NCI-H748 (cell line): ENCODE data around the gene TNP2.
"Not testable (repeated sequence)": the region's sequence is repeated elsewhere in the genome, so short reads cannot be mapped to it uniquely, and the experiment has no call there.

Source experiments
- DNase-seq: peaks from one replicate; lab custom pipeline; 2025; ENCODE audit not compliant: unreplicated experiment; lab: John Stamatoyannopoulos, UW

Gene TNP2

DNA sequence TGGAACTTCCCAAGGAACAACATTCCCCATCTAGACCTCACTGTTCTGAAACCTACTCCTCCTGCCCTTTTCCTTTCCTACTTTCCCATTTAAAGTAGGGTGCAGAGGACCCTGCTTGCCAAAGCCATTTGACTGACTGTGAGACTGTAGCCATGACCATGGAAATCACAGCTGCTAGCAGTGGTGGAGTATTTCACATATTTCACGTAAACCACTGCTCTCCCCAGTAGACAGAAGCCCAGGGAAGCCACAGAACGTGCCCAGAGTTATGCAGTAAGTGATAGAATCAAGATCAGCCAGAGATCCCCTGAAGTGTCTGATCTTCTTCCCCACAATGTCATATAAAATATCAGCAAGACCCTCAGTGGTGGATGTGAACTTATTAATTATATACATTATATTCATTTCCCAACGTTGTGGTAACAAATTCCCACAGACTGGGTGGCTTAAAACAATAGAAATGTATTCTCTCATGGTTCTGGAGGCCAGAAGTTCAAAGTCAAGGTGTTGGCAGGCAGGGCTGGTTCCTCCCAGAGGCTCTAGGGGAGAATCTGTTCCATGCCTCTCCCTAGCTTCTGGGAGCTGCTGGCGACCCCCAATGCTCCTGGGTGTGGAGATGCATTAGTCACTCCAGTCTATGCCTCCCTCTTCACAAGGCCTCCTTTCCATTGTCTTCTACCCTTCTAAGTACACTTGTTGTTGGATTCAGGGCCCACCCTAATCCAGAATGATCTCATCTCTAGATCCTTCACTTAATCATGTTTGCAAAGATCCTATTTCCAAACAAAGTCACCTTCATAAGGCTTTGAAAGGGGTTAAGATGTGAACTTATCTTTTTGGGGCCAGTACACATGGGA, 32.7 kb upstream of the TNP2 start:
- DNase-seq: no peak

GRCh38 chr16:11300560-11300892, 31.4 kb upstream of the TNP2 start:
- no peak for DNase-seq

DNA sequence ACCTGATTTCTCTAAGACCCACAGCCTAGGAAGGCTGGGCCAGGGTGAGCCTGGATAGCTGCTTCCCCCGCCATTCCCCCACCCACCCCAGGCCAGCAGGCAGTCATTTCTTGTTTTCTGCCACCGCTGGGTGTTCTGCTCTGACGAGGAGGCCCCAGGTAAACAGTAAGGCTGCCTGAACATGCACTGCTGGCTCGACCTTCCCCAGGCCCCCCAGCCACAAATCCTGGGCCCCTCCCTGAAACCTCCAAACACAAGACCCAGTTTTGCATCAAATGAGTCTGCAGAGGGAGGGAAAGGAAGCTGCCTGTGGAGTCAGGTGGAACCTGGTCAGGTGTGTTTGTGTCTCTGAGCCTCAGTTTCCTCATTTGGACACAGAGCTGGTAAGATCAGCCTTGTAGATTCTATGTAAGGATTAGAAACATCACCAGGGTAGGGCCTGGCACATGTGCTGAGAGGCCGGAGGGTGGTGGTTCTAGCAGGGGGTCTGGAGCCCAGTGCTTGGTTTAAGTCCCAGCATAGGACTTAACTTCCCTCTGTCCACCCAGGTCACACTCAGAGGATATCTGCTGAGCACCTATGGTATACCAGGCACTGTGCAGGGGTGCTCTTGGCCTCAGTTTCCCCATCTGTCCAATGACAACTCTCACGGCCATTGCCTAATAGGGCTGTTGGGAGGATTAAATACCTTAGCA, 30.9 kb upstream of the TNP2 start:
- no peak for DNase-seq

DNA sequence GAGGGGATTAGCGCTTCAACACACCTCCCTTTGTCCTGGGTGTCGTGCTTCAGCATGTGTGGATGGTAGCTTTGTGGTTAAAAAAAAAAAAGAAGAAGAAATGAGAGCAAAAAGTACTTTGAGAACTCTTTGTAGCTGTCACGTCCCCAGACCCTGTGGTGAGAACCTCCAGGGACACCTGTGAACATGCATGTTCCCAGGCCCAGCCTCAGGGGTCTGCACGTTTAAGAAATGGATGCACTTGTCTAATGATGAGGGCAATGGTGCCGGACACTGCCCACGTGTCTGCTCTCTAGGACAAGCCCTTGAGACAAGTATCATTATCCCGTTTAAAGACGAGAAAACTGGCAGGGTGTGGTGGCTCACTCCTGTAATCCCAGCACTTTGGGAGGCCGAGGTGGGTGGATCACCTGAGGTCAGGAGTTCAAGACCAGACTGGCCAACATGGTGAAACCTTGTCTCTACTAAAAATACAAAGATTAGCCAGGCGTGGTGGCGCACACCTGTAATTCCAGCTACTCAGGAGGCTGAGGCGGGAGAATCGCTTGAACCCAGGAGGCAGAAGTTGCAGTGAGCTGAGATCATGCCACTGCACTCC, 29.9 kb upstream of the TNP2 start:
- DNase-seq: not testable (repeated sequence)

DNA sequence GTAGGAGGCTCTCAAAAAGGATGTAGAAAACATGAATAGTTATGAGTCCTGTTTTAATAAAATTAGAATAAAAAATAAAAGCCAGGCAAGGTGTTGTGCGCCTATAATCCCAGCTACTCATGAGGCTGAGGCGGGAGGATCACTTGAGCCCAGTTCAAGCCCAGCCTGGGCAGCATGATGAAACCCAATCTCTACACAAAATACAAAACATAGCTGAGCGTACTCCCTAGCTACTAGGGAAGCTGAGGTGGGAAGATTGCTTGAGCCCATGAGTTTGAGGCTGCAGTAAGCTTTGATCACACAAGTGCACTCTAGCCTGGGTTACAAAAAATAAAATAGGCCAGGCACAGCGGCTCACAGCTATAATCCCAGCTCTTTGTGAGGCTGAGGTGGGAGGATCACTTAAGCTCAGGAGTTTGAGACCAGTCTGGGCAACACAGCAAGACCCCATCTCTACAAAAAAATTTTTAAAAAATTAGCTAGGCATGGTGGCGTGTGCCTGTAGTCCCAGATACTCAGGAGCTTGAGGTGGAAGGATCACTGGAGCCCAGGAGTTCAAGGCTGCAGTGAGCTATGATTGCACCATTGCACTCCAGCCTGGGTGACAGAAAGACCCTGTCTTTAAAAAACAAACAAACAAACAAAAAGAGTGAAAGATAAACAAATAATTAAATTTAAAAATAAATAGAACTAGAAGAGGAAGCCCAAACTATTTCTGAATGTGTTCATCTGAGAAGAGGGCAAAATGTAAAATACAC, 29.2 kb upstream of the TNP2 start:
- no peak for DNase-seq

- peak; percentile 20 for DNase-seq
Measured at GRCh38 chr16:11297492-11298142, 28.5 kb upstream of the TNP2 start.

GRCh38 chr16:11296706-11297491, 27.8 kb upstream of the TNP2 start:
- no peak for DNase-seq

GRCh38 chr16:11296351-11296705, 27.2 kb upstream of the TNP2 start:
- no peak for DNase-seq

- no peak for DNase-seq
Measured at GRCh38 chr16:11295672-11296071, 26.5 kb upstream of the TNP2 start.

- no peak for DNase-seq
Measured at GRCh38 chr16:11292076-11292748, 23.1 kb upstream of the TNP2 start.

GRCh38 chr16:11291091-11291703, 22.1 kb upstream of the TNP2 start:
- DNase-seq: no peak

GRCh38 chr16:11290102-11290893, 21.2 kb upstream of the TNP2 start:
- no peak for DNase-seq

GRCh38 chr16:11289696-11290095, 20.6 kb upstream of the TNP2 start:
- not testable (repeated sequence) for DNase-seq

DNA sequence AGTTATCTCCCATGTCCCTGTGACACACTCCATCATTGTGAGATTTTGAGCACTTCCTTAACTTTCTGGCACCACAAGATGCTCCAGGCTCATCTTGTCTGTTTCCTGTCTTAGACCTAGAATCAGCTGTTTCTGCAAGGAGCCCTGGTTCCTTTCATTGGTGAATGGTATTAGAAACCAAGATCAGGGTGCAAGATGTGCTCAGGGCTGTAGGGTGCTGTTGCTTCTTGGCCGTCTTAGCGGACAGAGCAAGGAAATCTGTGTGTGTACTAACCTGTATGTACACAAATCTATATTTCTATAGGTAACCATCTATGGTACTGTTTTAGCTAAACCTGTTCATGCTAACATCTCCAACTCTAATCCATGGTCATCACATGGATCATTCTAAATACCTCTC, 20.1 kb upstream of the TNP2 start:
- DNase-seq: no peak

DNA sequence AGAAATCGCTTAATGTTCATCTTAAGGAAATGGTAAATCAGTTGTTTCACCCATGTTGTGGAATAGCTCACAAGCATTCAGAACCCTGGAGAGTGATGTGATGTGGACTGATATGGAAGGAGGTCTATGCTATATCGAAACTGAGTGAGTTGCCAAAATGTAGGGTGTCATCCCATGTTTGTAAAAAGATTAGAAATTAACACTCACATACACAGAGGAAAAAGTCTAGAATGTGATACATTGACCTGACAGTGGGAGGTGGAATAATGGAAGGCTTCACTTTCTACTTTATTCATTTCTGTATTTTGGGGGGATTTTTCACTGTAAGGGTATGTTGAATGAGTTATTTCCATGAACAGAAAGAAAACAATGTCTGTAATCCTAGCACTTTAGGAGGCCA, 16.7 kb upstream of the TNP2 start:
- DNase-seq: no peak

DNA sequence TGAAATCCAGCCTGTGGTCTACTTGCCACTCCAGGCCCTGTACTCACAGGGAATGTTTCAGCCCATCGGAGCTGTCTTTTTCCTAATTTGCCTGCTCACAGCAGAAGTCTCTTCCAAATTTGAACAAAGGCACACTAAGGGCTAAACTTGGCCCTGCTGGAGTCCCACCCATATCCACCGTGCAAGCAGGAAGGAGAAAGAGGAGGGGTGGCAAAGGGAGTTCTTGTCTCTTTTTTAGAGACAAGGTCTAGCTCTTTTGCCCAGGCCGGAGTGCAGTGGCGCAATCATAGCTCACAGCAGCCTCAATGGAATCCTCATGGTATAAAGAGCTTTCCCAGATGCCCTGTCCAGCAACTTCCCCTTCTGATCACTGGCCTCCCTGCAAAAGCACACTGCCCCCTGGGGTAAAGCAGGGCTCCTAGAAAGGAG, 14.7 kb upstream of the TNP2 start:
- DNase-seq: no peak

DNA sequence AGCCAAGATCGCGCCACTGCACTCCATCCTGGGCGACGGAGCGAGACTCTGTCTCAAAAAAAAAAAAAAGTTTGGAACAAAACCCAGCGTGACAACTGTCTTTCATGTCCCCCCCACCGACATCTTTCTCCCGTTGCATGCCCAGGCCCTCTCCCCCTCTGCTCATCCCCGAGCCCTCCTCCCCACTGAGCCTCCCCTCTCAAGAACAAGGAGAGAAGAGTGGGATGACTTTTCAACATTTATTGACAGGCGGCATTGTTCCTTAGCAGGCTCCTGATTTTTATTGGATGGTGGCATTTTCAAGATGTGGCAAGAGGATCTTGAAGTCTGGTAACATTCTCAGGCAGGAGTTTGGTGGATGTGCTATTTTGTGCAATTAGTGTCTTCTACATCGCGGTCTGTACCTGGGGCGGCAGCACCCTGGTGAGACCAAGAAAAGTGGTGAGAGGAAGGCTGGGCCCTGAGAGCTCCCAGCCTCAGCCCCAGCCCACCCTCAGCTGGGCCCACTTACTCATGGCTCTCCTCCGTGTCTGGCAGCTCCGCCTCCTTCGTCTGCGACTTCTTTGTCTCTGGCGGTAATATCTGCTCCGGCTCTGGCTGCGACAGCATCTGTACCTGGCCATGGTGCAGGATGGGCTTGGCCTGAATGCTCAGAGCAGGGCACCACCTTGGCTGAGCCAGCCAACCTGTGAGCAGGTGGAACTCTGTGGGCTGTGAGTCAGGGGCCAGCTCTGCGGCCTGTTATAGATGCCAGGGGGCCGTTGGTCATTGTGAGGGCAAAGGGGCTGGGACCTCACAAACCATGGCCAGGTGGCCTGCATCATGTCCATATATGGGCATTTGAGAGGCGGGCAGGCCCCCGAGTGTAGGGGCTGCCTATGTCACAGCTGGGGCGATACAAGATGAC, 11.7 kb upstream of the TNP2 start, which contains the start of gene PRM1:
Gene PRM1 (minus strand): TSS at position 715 of the 907 bp plus-strand sequence. CDS start 92 bp downstream, at position 623.
- no peak for DNase-seq
